Activated CD8-positive, alpha-beta memory T cell treated with anti-CD3 and anti-CD28 coated beads, Interleukin-2, amount 50 U/mL, for 48 hours (primary cell): Measurements from ENCODE around the gene MTSS2.
"Not testable (repeated sequence)": the region's sequence is repeated elsewhere in the genome, so short reads cannot be mapped to it uniquely, and the experiment has no call there.

Experiments used
- DNase-seq: peaks from one replicate; pipeline ENCODE4 v3.0.0-alpha.2; 2020

The MTSS2 gene

DNA sequence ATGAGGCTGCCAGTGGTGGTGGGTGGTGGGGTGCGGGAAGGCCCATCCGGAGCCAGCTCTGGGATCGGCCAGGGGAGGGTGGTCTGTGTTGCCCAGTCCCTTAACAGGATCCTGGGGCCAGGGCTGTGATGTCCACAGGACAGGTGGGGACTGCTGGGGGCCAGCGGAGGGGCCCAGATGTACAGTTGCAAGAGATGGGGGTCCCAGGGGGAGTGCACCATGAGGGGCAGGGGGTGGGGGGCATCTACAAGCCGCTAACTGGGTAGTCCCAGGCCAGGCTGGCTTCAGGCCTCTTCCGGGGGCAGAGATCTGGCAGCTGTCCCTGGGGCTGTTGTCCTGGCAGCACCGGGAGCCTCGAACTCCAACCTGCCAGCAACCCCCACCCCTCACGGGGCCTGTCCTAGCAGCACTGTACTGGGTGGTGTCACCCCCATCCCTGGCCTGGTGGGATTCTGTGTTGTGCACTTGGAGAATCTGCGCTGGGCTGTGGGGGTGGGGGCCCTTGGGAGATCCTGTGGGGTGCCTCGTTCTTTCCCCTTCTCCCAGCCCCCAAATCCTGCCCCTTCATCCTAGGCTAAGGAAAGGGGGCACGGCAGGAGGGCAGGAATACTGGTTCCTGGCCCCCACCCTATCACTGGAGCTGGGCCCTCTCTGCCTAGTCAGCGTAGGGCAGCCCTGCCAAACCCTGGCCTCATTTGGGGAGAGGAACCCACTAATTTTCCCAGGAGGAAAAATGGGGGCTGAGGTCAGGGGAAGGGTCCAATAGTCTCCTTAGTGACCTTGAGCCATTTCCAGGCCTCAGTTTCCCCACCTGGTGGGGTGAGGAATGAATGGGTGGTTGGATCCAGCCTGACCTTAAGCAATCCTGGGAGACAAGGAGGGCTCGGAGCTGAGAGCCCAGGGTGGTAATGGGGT, 1.4 kb downstream of the MTSS2 start:
- no peak for DNase-seq

DNA sequence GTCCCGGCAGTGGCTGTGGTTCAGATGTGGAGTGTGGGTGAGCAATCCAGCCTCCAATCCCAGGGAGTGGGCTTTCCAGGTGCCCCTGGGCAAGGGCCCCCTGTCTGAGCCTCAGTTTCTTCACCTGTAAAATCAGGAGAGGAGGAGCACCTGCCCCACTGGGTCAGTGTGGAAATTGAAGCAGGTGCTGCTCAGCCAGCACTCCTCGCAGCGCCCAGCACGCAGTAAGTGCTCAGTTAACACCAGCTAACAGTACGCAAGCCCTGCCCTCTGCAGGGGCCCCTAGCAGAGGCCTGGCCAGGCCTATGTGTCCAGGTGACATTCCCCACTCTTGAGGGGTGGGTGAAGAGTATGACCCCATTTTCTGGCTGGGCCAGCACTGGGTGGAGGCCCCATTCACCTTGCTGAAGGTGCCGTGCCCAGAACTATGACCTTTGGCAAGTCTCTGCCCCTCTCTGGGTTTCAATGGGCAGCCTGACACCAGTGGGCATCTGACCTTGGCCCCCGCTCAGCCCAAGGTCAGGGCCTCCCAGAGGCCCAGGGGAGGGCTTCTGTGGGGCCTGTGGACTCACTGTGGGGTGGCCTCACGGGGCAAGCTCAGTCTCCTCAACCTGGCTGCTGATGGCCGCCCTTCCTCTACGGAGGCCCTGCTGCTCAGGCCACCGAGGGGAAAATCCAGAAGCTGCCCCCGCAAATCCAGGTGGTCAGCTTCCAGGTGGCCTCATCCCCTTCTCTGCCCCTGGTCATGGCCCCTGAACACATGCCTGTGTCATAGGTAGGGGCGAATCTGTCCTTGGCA, 2.5 kb downstream of the MTSS2 start:
- no peak for DNase-seq

DNA sequence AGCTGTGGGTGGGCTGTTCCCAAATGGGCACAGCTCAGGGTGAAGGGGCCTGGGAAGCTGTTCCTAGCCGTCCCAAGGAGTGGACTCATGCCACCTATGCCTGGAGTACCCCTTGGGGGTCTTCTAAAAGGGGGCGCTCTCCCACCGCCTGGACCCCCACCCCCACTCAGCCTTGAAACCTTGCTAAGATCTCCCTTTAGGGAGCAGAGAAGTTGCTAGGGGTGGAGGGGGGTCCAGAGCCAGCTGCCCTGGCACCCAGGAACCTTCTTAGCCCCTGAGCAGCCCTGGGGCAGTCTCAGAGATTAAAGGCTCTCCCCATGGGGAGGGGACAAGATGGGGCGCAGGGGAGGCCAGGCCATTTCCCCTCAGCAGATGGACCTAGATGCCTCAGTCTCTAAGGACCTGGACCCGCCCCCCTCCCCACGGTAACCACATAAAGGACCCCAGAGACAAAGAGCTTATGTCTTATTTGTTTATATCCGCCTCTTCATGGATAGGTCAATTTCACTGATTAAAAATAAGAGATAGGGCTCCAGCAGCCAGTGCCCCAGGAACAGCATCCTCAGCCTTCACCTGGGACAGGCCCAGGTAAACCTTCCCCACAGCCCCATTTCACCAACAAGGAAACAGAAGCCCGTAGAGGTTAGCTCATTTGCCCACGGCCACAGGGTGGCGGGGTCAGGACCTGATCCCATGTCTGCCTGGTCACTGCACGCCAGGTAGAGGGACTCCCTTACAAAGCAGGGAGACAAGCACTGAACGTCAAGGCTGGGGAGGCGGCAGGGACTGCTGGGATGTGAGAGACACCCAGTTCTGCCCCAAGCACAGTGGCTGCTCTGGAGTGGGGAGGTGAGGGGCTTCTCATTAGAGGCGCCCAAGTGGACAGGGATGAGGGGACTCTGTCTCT, 3.4 kb downstream of the MTSS2 start:
- no peak for DNase-seq

DNA sequence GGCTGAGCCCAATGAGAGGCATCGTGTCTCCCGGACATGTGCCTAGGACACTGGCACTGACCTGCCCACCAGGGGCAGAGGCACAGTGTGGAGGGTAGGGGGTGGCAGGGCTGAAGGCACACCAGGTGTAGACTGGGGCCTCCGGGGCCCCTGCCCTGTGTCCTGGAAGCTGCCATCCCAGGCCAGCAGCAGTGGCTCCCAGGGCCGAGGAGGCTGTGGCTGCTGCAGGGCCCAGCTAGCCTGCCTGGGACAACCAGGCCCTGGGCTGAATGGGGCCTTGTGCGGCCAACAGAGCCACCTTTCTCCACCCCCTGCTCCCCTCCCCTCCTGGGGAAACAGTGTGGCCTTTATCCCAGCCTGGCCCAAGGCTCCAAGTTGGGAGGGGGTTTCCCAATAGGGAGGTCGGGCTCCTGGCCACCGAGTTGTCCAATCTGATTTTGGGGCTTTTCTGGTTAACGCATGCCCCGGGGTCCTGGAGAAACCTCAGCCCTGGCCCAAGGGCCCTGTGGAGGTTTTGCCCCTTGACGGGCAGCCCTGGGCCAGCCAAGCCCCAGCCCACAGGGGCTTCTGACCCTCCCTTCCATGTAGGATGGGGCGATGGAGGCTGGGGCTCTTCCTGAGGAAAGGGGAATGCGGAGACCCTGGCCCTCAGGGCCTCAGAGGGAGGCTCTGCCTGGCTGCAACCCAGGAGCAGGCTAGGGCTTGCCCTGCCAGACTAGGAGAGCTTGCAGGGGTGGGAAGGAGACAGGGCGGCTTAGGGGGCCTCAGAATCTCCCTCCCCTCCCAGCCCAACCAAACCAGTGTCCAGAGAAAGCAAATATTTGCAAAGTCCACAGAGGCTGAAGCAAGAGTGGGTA, 4.2 kb downstream of the MTSS2 start:
- no peak for DNase-seq

DNA sequence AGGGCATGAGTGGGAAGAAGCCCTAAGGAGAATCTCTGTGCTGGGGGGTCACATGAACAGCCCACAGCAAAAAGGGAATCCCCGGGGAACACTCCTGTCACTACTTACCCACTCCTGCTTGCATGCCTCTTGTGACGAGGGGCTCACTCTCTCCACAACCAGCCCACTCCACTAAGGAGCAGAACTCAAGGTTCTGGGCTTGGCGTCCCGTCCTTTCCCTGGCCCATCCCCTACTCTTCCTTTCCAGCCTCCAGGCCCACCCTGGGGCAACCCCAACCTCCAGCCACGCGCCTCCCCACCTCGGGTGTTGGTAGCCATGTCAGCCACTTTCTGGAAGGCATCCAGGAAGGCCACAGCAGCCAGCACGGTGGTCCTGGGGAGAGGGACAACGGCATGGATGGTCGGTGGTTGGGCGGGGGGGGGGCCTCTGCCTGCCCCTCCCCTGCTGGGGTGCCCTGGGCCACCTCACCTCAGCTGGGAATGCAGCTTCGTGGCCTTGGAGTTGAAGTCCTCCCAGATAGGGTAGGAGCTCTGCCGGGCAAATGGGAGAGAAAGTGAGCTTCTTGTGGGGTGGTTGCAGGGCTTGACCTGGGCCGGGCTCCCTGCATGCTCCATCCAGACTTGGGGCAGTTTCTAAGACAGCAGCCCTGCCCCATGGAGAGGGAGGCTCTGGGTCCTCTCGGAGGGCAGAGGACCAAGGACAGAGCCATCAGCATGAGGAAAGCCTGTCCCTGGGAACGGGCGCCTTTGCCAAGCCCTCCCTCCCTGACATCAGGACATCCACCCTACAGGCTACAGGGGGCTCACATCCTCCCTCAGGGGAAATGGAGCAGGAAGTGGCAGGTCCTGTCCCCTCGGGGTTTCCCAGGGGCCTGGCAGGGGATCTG, 5.1 kb downstream of the MTSS2 start:
- no peak for DNase-seq

DNA sequence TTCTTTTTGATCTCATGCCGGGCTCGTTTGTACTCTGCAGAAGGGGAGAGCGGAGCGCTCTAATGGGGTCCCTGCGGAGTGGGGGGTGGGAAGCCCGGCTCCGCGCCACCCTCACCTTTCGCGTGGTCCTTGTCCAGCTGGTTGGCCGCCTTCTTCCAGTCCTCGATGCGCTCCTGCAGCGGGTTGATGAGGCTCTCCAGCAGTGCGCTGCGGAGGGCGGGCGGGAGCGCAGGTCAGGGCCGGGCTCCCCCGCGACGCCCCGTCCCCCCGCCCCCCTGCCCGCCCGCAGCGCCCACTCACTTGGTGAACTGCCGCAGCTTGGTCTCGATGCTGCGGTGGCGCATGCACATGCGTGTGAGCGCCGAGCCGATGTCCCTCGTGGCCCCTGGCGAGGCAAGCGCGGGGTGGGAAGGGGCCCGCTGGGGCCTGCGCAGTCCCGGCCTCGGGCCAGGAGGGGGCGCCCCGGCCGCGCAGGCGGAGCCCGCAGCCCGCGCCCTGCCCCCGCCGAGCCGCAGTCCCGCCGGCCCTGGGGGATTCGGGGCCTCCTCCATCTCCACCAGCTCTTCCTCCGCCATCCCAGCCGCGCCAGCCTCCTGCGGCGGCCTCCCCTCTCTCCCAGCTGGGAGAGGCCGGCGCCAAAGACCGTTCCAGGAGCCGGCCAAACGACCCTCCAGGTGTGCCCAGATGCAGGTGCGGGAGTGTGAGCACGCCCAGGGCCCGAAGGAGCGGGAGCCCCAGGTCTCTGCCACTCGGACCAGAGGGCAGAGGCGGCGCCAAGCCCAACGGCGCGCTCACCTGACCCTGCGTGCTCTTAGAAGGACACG, 6.0 kb downstream of the MTSS2 start:
- DNase-seq, result no peak

DNA sequence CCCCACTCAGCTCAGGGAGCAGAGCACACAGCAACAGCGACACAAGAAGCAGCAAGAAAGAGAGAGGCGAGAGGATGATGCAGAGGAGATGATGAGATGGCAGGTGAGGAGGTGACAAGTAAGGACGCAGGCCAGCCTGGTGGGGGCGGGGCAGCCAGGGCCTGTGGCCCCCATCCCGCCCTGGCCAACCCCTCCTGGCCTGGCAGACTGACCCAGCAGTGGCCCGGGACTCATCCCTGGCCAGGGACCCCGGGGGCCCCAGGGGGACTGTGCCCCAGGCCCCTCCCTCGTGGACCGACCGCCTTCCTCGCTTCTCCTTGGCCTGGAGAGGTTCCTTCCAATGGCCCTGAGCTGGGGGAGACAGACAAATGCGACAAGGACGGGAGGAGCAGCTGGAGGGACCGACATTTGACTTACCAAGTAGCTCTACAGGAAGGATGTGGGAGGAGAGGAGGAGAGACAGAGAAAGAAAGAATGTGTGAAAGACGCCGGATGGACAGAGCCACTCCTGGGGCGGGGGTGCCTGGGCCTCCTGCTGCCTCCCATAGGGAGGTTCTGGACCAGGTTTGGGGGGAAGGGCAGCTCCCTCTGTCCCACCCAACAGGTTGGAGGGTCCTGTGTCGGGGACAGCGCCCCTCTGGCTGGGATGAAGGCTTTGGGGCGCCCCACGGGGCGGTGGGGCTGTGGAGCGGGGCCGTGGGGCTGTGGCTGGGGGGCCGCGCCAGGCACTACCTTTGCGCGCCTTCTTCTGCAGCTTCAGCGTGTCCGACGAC, 6.8 kb downstream of the MTSS2 start:
- no peak for DNase-seq

DNA sequence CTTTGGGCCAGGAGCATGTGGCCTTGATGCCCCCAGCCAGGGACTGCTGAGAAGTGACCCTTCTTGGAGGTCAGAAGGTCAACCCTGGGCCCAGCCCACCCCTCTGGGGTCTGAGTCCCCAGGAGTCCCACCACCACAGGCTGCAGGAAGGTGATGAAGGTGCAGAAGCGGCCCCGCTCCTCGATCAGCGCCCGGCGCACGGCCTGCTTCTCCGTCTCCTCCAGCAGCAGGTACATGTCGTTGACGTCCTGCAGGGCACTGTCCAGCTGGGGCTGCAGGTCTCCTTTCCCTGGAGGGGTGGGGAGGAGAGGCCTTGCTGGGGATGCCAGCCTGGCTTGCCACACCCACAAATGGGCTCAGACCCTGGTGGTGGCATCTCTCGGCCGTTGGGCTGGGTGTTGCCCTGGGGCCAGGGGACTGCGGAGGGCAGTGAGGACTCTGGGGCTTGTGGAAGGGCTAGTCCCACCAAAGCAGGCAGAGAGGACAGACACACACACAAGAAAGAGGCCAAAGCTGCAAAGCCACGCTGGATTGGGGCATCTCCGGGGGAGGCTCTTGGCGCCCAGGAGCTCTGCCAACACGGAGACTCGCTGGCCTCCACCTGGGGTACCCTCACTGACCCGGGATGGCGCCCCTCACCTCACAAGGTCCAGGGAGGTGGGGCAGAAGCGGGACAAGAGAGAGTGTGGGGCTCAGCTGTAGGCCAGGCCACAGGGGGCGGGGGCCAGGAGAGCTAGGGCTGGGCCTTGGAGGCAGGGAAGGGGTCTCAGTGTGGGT, 7.5 kb downstream of the MTSS2 start:
- DNase-seq, result no peak

DNA sequence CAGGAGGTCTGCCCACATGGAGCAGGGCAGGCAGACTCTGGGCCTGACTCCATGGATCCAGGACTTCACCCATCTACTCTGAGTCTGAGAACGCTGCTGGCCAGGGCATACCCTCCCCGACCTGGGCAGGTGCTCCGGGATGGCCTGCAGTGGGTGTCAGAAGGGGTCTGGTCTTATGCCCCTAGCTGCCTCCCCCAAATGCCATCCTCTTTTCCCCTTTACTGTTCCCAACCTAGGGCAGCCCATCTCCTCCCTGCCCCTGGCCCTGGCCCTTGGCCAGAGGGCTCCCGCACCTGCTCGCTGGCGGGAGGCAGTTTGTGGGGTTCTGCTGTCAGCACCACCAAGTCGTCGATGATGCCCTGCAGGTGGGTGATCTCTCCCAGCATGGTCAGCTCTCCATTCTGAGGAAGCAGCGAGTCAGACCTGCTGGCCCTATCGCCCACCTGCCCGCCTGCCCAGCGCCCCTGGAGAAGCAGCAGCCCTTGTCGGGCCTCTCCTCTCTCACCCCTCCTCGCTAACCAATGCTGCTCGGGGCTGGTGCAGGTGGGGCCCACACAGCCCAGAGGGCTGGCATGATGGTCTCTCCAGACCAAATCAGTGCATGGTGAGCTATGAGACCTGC, 8.2 kb downstream of the MTSS2 start:
- DNase-seq, result no peak

DNA sequence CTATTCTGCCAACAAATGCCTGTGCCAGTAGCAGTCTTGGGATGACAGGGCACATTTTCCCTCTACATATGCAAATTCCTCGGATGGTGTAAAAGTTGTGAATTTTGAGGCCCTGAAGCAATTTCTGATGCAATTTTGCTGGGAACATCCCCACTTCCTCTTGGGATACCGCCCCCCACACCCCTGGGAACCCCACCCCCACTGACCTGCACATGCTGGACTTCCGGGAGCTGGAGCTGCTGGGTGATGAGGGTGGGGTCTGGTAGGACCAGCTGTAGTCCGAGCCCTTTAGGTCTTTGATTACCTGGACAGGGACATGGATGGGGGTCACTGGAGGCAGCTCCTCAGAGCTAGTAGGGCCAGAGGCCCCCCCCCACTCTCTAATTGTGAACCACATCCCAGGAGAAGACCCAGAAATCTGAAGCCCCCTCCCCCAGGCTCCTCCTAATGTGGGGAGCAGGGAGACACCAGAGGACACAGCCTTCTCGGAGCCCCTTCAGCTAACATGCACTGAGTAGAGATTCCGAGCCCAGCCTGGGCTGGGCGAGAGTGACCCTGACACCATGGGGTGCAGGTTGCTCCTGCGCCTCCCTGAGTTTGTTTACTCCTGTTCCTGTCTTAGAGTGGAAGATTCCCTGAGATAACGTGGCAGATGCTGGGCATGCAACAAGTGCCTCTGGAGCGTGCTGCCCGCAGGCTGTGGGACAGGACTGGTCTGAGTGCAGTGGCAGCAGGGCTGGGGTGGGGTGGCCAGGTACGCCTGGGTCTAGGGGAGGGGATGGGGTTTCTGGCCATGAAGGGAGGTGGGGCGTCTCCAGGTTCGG, 9.0 kb downstream of the MTSS2 start:
- no peak for DNase-seq

DNA sequence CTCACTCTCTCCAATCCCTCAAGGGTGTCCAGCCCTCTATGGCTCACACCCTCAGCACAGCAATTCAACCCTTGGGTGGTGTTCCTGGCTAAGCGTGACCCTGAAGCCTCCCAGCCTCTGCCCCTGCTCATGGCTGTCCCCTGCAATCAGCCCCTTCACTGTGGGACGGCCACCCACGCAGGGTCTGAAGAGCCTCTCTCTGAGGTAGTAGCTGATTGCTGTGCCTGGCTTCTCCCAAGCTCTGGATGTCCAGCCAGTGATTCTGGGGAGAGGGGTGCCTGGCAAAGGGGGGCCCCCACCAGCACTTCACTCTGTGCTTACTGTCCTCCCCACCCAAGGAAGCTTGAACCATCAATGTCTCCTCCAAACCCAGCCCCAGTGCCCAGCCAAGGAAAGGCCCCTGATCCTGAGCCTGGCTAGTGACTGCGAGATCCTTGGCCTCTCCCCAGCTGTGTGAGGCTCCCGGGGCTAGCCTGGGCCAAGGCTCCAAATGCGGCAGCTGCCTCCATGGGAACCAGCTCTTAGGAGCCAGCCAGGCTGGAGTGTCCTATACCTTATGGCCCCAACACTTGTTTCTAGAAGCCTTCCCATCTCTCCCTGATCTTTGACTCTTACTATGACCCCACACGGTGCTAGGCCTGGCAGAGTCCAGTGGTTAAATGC, 9.9 kb downstream of the MTSS2 start:
- DNase-seq, result no peak

DNA sequence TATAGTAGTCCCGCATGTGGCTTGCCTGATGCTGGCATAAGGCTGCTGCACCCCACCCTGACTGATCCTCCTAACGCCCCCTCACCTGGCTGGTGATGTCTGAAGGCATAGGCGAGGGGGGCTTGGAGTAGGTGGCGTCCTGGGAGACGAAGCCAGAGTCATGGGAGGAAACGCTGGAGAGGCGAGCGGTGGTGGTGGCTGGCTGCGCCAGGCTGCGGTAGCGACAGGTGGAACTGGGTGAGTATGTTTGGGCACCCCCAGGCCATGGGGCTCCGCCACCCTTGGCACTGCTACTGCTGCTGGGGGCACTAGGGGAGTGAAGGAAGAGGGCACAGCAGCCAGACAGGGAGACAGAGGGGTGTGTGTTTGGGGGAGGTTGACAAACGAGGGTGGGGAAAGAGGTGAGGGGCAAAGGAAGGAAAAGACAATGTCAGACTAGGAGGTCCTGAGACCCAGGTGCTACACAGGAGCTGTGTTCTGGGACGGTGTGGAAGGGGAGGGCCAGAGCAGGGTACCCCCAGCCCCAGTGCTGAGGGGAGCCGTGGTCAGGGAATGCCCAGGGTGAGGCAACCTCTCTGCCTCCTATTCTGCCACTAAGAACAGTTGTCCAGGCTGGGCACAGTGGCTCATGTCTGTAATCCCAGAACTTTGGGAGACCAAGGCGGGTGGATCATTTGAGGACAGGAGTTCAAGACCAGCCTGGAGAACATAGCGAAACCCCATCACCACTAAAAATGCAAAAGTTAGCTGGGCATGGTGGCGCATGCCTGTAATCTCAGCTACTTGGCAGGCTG, 11.4 kb downstream of the MTSS2 start:
- no peak for DNase-seq

DNA sequence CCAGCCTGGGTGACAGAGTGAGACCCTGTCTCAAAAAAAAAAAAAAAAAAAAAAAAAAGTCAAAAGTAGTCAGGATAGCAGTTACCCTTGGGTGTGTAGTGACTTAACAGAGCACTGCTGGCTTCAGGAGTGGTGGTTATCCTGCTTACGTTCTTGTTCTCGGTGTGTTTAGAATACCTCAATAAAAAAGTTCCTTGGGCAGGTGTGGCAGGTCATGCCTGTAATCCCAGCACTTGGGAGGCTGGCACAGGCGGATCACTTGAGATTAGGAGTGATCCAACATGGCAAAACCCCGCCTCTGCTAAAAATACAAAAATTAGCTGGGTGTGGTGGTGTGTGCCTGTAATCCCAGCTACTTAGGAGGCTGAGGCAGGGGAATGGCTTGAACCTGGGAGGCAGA, 14.9 kb downstream of the MTSS2 start:
- not testable (repeated sequence) for DNase-seq

DNA sequence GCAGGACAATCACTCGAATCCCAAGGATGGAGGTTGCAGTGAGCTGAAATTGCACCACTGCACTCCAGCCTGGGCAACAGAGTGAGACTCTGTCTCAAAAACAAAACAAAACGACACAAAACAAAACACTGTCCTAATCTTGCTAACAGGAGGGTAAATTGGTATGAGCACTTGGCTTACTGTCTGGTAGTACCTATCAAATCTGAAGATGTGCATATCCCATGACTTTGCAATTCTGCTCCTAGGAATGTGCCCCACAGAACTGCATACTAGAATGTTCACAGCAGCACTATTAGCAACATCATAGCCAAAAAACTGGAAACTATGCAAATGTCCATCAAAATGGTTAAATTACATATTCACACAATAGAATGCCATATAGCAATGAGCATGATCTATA, 15.7 kb downstream of the MTSS2 start:
- no peak for DNase-seq
